Measurements from ENCODE around the gene RUNX1.

Gene RUNX1

GRCh38 chr21:34950980-34951379 is 98.1 kb downstream of the RUNX1 start:
- no peak for DNase-seq (ENCODE audit: low spot score)
- Histone ChIP-seq H3K4me3 (no peak overlapping the region), H3K27ac (no peak overlapping the region)
- no peak for TF ChIP-seq CTCF (IDR thresholded peaks at IDR 0.05)

GRCh38 chr21:34949499-34949898 is 99.6 kb downstream of the RUNX1 start:
- DNase-seq (ENCODE audit: low spot score): no peak
- no peak for TF ChIP-seq CTCF (IDR thresholded peaks at IDR 0.05)
- Histone ChIP-seq H3K27ac (no peak overlapping the region), H3K4me3 (no peak overlapping the region)

- Histone ChIP-seq H3K27ac (no peak overlapping the region), H3K4me3 (no peak overlapping the region)
- DNase-seq (ENCODE audit: low spot score): no peak
- no peak for TF ChIP-seq CTCF (IDR thresholded peaks at IDR 0.05)
These were observed 100.1 kb downstream of the RUNX1 start for GRCh38 chr21:34949030-34949429.

GRCh38 chr21:34948157-34948556 is 100.9 kb downstream of the RUNX1 start:
- H3K27ac ChIP-seq: no peak overlapping the region
- TF ChIP-seq CTCF (IDR thresholded peaks at IDR 0.05): no peak
- DNase-seq (ENCODE audit: low spot score): no peak
- no peak overlapping the region for H3K4me3 ChIP-seq

- H3K4me3 ChIP-seq: no peak overlapping the region
- DNase-seq (ENCODE audit: low spot score): no peak
- no peak overlapping the region for H3K27ac ChIP-seq
- TF ChIP-seq CTCF (IDR thresholded peaks at IDR 0.05): no peak
These were observed 102.1 kb downstream of the RUNX1 start for GRCh38 chr21:34946916-34947534.

- DNase-seq (ENCODE audit: low spot score): no peak
- no peak for TF ChIP-seq CTCF (IDR thresholded peaks at IDR 0.05)
- Histone ChIP-seq H3K4me3 (no peak overlapping the region), H3K27ac (no peak overlapping the region)
These were observed 102.7 kb downstream of the RUNX1 start for GRCh38 chr21:34946385-34946840.

- no peak overlapping the region for H3K4me3 ChIP-seq
- no peak overlapping the region for H3K27ac ChIP-seq
- TF ChIP-seq CTCF (IDR thresholded peaks at IDR 0.05): no peak
- DNase-seq (ENCODE audit: low spot score): no peak
These were observed 103.8 kb downstream of the RUNX1 start for GRCh38 chr21:34945288-34945687.
